IMR-90 (cell line): ENCODE results near the gene PPY. TPM values are rescaled to one million over a fixed set of nuclear protein-coding genes. Genes with fewer than 3 reads are reported as not detected.

Source experiments
- ATAC-seq: fragments of 200-7000 bp; cut with Tn5 transposase; 2 replicates; pipeline ENCODE4 v1.9.1; 2020; ENCODE audit warnings: low read depth, mild to moderate bottlenecking, moderate library complexity
- BruUV-seq: library from RNA; stranded (reverse); fragments of 400-500 nt; replicated peaks from 2 replicates; lab custom pipeline; 2021; lab: Mats Ljungman, UMichigan
- CTCF ChIA-PET: fragments of 300-600 bp; formaldehyde crosslinking; extraction: SDS; loops from one replicate; lab custom pipeline; 2021; ENCODE audit warnings: antibody characterized with exemption; lab: Yijun Ruan, JAX
- POLR2A ChIA-PET: fragments of 300-600 bp; sonication (Branson Sonifier 250); formaldehyde crosslinking; loops from one replicate; lab custom pipeline; 2022; ENCODE audit warnings: antibody characterized with exemption; ENCODE audit not compliant: unreplicated experiment; lab: Charles Lee
- DNase-seq: peaks from one replicate; pipeline ENCODE4 v3.0.0; 2013
- H2AFZ ChIP-seq: replicated peaks from 2 replicates; pipeline ENCODE3; 2013; ENCODE audit warnings: low read length, mild to moderate bottlenecking; ENCODE audit not compliant: poor library complexity
- H2AK5ac ChIP-seq: 2 replicates; pipeline ENCODE4 v1.6.1; 2013; ENCODE audit warnings: low read depth, low read length, inconsistent platforms
- H2AK9ac ChIP-seq: replicated peaks from 2 replicates; pipeline ENCODE3; 2013; ENCODE audit warnings: mild to moderate bottlenecking, low read depth, low read length, moderate library complexity; ENCODE audit not compliant: poor library complexity
- H2BK120ac ChIP-seq: 2 replicates; pipeline ENCODE4 v1.6.1; 2013; ENCODE audit warnings: low read depth, low read length, inconsistent platforms
- H2BK15ac ChIP-seq: 3 replicates; pipeline ENCODE4 v1.6.1; 2013; ENCODE audit warnings: low read depth, low read length, inconsistent platforms
- H2BK20ac ChIP-seq: 2 replicates; pipeline ENCODE4 v1.6.1; 2013; ENCODE audit warnings: low read depth, mild to moderate bottlenecking, inconsistent platforms, low read length, moderate library complexity
- H2BK5ac ChIP-seq: 2 replicates; pipeline ENCODE4 v1.6.1; 2013; ENCODE audit warnings: mild to moderate bottlenecking, low read depth, low read length, inconsistent platforms; ENCODE audit not compliant: poor library complexity, severe bottlenecking
- H3K14ac ChIP-seq: replicated peaks from 2 replicates; pipeline ENCODE4 v1.6.1; 2013; ENCODE audit warnings: low read depth, low read length, inconsistent platforms
- H3K18ac ChIP-seq: 2 replicates; pipeline ENCODE4 v1.6.1; 2013; ENCODE audit warnings: low read depth, low read length, control low read depth
- H3K23ac ChIP-seq: 2 replicates; pipeline ENCODE4 v1.6.1; 2013; ENCODE audit warnings: low read depth, low read length, inconsistent platforms
- H3K27ac ChIP-seq: 2 replicates; pipeline ENCODE4 v1.5.1; 2013; ENCODE audit warnings: mild to moderate bottlenecking, control low read depth, low read length; ENCODE audit not compliant: insufficient read depth
- H3K27me3 ChIP-seq: 2 replicates; pipeline ENCODE4 v1.6.1; 2013; ENCODE audit warnings: low read length; ENCODE audit not compliant: control insufficient read depth, insufficient read depth
- H3K36me3 ChIP-seq: 2 replicates; pipeline ENCODE4 v1.6.1; 2013; ENCODE audit warnings: low read length, mixed read lengths; ENCODE audit not compliant: control insufficient read depth, insufficient read depth
- H3K4ac ChIP-seq: 2 replicates; pipeline ENCODE4 v1.6.1; 2013; ENCODE audit warnings: low read depth, low read length, inconsistent platforms
- H3K4me1 ChIP-seq: 2 replicates; pipeline ENCODE4 v1.6.1; 2013; ENCODE audit warnings: low read length, mixed read lengths; ENCODE audit not compliant: control insufficient read depth, insufficient read depth
- H3K4me2 ChIP-seq: 2 replicates; pipeline ENCODE4 v1.6.1; 2013; ENCODE audit warnings: low read depth, mild to moderate bottlenecking, control low read depth, low read length, moderate library complexity
- H3K4me3 ChIP-seq: 2 replicates; pipeline ENCODE4 v1.5.1; 2013; ENCODE audit warnings: low read depth, mild to moderate bottlenecking, control low read depth, low read length, moderate library complexity; ENCODE audit not compliant: insufficient read depth
- H3K56ac ChIP-seq: 2 replicates; pipeline ENCODE4 v1.6.1; 2013; ENCODE audit warnings: low read length, inconsistent platforms; ENCODE audit not compliant: insufficient read depth; ENCODE audit errors: extremely low read depth
- H3K79me1 ChIP-seq, 2 experiments: 2 replicates each; pipeline ENCODE4 v1.6.1; 2013; ENCODE audit warnings: low read length in 2 of 2, inconsistent platforms in 1 of 2, low read depth in 1 of 2
- H3K9ac ChIP-seq: 2 replicates; pipeline ENCODE4 v1.6.1; 2013; ENCODE audit warnings: low read depth, low read length, control low read depth
- H3K9me1 ChIP-seq: 2 replicates; pipeline ENCODE4 v1.6.1; 2013; ENCODE audit warnings: low read length, inconsistent platforms; ENCODE audit not compliant: insufficient read depth
- H3K9me3 ChIP-seq: 2 replicates; pipeline ENCODE4 v1.6.1; 2013; ENCODE audit warnings: low read length; ENCODE audit not compliant: control insufficient read depth, insufficient read depth
- H4K20me1 ChIP-seq: 2 replicates; pipeline ENCODE4 v1.6.1; 2013; ENCODE audit warnings: low read length, inconsistent platforms; ENCODE audit not compliant: insufficient read depth
- H4K5ac ChIP-seq: 2 replicates; pipeline ENCODE4 v1.6.1; 2013; ENCODE audit warnings: mild to moderate bottlenecking, low read depth, low read length, control low read depth
- H4K8ac ChIP-seq, 2 experiments: 2 replicates each; pipeline ENCODE4 v1.6.1; 2013; ENCODE audit warnings: low read depth in 2 of 2, low read length in 2 of 2, control low read depth in 1 of 2, inconsistent platforms in 1 of 2
- H4K91ac ChIP-seq: 2 replicates; pipeline ENCODE4 v1.6.1; 2013; ENCODE audit warnings: low read depth, low read length, inconsistent platforms; ENCODE audit not compliant: insufficient read depth
- ELK1 ChIP-seq: fragments of 150-350 bp; IDR thresholded peaks from 2 replicates; pipeline ENCODE4 v1.6.1; 2016; ENCODE audit warnings: low read depth, mild to moderate bottlenecking, low read length, moderate library complexity, borderline replicate concordance
- MAFK ChIP-seq: IDR thresholded peaks from 2 replicates; pipeline ENCODE4 v1.6.1; 2012; ENCODE audit warnings: low read depth, low read length, improper control_type of control experiment
- MAZ ChIP-seq: IDR thresholded peaks from 2 replicates; pipeline ENCODE4 v1.6.1; 2012; ENCODE audit warnings: low read depth, mild to moderate bottlenecking, low read length, improper control_type of control experiment, moderate library complexity, borderline replicate concordance
- RCOR1 ChIP-seq: IDR thresholded peaks from 2 replicates; pipeline ENCODE4 v1.6.1; 2012; ENCODE audit warnings: mild to moderate bottlenecking, low read length, improper control_type of control experiment; ENCODE audit not compliant: insufficient replicate concordance
- SMC3 ChIP-seq: fragments of 150-350 bp; IDR thresholded peaks from 2 replicates; pipeline ENCODE4 v1.6.1; 2016; ENCODE audit warnings: low read depth, mild to moderate bottlenecking, antibody characterized with exemption, low read length, moderate library complexity
- WGBS, 2 experiments: methylation state at CpG; one replicate each; pipeline versions ENCODE4 v1.1.5 to v1.1.7; 2013; ENCODE audit warnings: missing lambda C conversion rate in 2 of 2; ENCODE audit not compliant: insufficient read length in 1 of 2; ENCODE audit errors: extremely low coverage in 2 of 2; 5-methylcytosine and 5-hydroxymethylcytosine counted together
- dilution Hi-C: fragments of 300-500 bp; cut with HindIII; formaldehyde crosslinking; loops from one replicate; pipeline ENCODE4 v1.14.3; 2018; ENCODE audit warnings: low sequenced_read_pairs; ENCODE audit not compliant: unreplicated experiment
- in situ Hi-C: fragments of 300-500 bp; cut with MboI; formaldehyde crosslinking; loops from 3 replicates; pipeline ENCODE4 v1.14.3; 2019; ENCODE audit warnings: low sequenced_read_pairs, inconsistent platforms, mixed read lengths
- intact Hi-C: fragments of 100-400 bp; cut with micrococcal nuclease; formaldehyde crosslinking; loops from 2 replicates; pipeline ENCODE4 v1.10.0; 2022
- polyA plus RNA-seq, 3 experiments: library from polyadenylated mRNA; depleted of rRNA; stranded (reverse); fragments of >200 nt; gene quantifications; 2 replicates each; pipeline ENCODE4 v1.2.3, GENCODE V29; 2012; ENCODE audit warnings: low replicate concordance in 1 of 3
- total RNA-seq: library from RNA; depleted of rRNA; stranded (reverse); fragments of >200 nt; gene quantifications from 2 replicates; pipeline ENCODE4 v1.2.3, GENCODE V29; 2012
- TF ChIP-seq, protein P1 (sequence below): conservative IDR thresholded peaks from 2 replicates; pipeline ENCODE4 v1.5.1; 2012; ENCODE audit warnings: mild to moderate bottlenecking, low read depth, low read length, improper control_type of control experiment

Gene PPY
- total and polyA plus RNA-seq, 2 of the 4 experiments (the other 2 are of a cell fraction): not detected

- no peak overlapping the region for H2BK5ac ChIP-seq
- intact Hi-C loops (no loop called here), in situ Hi-C loops (no loop called here), dilution Hi-C loops (no loop called here)
- ATAC-seq: no peak
- no peak overlapping the region for H2AK5ac ChIP-seq
- no peaks in the 10 kb centered on the region for H3K79me1 ChIP-seq
- H3K4me1 ChIP-seq: peaks cover 6% of the 10 kb centered on the region
- no peaks in the 10 kb centered on the region for H3K9me3 ChIP-seq
- H4K8ac ChIP-seq: no peak overlapping the region
- H4K5ac ChIP-seq: no peak overlapping the region
- no peak overlapping the region for H2BK20ac ChIP-seq
- peaks cover 8% of the 10 kb centered on the region for H4K20me1 ChIP-seq
- no peak overlapping the region for H4K91ac ChIP-seq
- no peak overlapping the region for H2AFZ ChIP-seq
- H2BK120ac ChIP-seq: no peak overlapping the region
- no peak overlapping the region for H3K23ac ChIP-seq
- H3K4ac ChIP-seq: no peak overlapping the region
- no peak overlapping the region for H3K14ac ChIP-seq
- no peak for DNase-seq
- POLR2A ChIA-PET: no interaction called here
- H3K27me3 ChIP-seq: peaks cover 34% of the 10 kb centered on the region
- CTCF ChIA-PET: interaction anchor here (1.0 to 1.2 kb wide), 4 partner anchors 16 to 94 kb away, joined by 3 to 10 read pairs (median 4); no protein-coding TSS in a partner anchor
- no peak overlapping the region for H3K9ac ChIP-seq
- H3K4me3 ChIP-seq: no peak overlapping the region
- no peak overlapping the region for H2BK15ac ChIP-seq
- no peak overlapping the region for H3K27ac ChIP-seq
- TF ChIP-seq, protein P1, sequence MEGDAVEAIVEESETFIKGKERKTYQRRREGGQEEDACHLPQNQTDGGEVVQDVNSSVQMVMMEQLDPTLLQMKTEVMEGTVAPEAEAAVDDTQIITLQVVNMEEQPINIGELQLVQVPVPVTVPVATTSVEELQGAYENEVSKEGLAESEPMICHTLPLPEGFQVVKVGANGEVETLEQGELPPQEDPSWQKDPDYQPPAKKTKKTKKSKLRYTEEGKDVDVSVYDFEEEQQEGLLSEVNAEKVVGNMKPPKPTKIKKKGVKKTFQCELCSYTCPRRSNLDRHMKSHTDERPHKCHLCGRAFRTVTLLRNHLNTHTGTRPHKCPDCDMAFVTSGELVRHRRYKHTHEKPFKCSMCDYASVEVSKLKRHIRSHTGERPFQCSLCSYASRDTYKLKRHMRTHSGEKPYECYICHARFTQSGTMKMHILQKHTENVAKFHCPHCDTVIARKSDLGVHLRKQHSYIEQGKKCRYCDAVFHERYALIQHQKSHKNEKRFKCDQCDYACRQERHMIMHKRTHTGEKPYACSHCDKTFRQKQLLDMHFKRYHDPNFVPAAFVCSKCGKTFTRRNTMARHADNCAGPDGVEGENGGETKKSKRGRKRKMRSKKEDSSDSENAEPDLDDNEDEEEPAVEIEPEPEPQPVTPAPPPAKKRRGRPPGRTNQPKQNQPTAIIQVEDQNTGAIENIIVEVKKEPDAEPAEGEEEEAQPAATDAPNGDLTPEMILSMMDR: no peak
- TF ChIP-seq MAZ: no peak
- TF ChIP-seq MAFK: no peak
- TF ChIP-seq RCOR1: no peak
- TF ChIP-seq ELK1: no peak
- no peak for TF ChIP-seq SMC3
- no peak overlapping the region for H2AK9ac ChIP-seq
- no peak overlapping the region for H3K18ac ChIP-seq
- 14% methylated on average over 1 of the region's 7 CpGs; no CpG with 5 or more reads in 1 of the 2 experiments for WGBS, 2 experiments
- H3K56ac ChIP-seq: no peak overlapping the region
- no peaks in the 10 kb centered on the region for H3K36me3 ChIP-seq
- no TSS peak for BruUV-seq
- no peaks in the 10 kb centered on the region for H3K9me1 ChIP-seq
- H3K4me2 ChIP-seq: no peak overlapping the region
These were observed 32.6 kb downstream of the PPY start for GRCh38 chr17:43909537-43910231.
